Mesothelial cell of epicardium (in vitro differentiated cells): ENCODE data around the gene RNASEH2B. TPM values are rescaled to one million over a fixed set of nuclear protein-coding genes. Genes with fewer than 3 reads are reported as not detected.

Experiments
- DNase-seq, 2 experiments: peaks; one replicate each; pipeline ENCODE4 v3.0.0; 2021; ENCODE audit warnings: low spot score in 2 of 2; ENCODE audit not compliant: unreplicated experiment in 2 of 2
- H3K27ac Mint-ChIP-seq: 2 replicates; pipeline ENCODE4 v1.8.0; 2021; ENCODE audit warnings: mixed read lengths
- H3K27me3 Mint-ChIP-seq: 2 replicates; pipeline ENCODE4 v1.8.0; 2021; ENCODE audit warnings: low read depth, mixed read lengths
- H3K36me3 Mint-ChIP-seq: 2 replicates; pipeline ENCODE4 v1.8.0; 2021; ENCODE audit warnings: mixed read lengths
- H3K4me1 Mint-ChIP-seq: 2 replicates; pipeline ENCODE4 v1.8.0; 2021; ENCODE audit warnings: mixed read lengths
- H3K4me3 Mint-ChIP-seq: 2 replicates; pipeline ENCODE4 v1.8.0; 2021; ENCODE audit warnings: mild to moderate bottlenecking, moderate library complexity, mixed read lengths
- H3K9me3 Mint-ChIP-seq: 2 replicates; pipeline ENCODE4 v1.8.0; 2021; ENCODE audit warnings: mixed read lengths
- total RNA-seq: library from RNA; stranded (reverse); gene quantifications from 3 replicates; pipeline ENCODE4 v1.2.1, GENCODE V29; 2021
- TF ChIP-seq, protein P1 (sequence below): fragments of 200-600 bp; sonication (generic); IDR thresholded peaks from one replicate; pipeline ENCODE4 v1.5.0; 2021; ENCODE audit warnings: antibody characterized with exemption; ENCODE audit not compliant: unreplicated experiment

RNASEH2B gene
- total RNA-seq, 1 donor from 2014 or later = 47.4 TPM

DNA sequence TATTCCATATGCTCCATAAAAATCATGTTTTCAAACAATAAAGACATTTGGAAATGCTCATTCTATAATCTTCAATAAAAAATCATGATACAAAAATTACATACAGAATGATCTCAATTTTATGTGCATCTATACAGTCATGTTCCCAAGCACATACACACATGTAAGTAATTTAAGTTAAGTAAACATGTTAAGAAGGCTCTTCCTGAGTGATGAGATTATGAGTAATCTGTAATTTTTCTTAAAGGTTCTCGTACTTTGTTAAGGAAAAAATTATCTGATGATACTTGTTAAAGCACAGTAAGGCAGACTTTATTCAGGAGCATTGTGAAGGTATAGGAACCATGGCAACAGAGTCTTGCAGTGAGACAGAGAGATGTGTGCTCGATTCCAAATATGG lies 36.1 kb upstream of the RNASEH2B start:
- H3K4me1 Mint-ChIP-seq = peaks cover 7% of the 10 kb centered on the region

DNA sequence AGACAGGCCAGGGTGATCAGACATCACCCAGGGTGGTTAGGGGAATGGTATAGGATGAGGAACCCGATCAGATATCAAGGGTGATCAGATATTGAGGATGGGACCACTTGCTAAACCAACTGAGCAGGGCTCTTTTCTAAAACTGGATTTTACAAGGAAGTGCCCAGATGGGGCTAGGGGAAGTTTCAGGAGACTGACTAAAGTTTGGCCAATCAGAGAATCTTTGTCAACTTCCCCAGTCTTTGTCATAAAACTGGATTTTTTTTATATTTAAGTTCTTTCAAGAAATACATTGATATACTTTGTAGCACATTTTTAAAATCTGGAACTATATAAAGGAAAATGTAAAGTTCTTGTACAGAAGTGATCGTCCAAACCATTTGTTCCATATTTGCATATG lies 35.6 kb upstream of the RNASEH2B start:
- no peak overlapping the region for H3K27ac Mint-ChIP-seq
- H3K36me3 Mint-ChIP-seq = peaks cover 2% of the 10 kb centered on the region
- H3K4me3 Mint-ChIP-seq = no peak overlapping the region
- TF ChIP-seq, protein P1, sequence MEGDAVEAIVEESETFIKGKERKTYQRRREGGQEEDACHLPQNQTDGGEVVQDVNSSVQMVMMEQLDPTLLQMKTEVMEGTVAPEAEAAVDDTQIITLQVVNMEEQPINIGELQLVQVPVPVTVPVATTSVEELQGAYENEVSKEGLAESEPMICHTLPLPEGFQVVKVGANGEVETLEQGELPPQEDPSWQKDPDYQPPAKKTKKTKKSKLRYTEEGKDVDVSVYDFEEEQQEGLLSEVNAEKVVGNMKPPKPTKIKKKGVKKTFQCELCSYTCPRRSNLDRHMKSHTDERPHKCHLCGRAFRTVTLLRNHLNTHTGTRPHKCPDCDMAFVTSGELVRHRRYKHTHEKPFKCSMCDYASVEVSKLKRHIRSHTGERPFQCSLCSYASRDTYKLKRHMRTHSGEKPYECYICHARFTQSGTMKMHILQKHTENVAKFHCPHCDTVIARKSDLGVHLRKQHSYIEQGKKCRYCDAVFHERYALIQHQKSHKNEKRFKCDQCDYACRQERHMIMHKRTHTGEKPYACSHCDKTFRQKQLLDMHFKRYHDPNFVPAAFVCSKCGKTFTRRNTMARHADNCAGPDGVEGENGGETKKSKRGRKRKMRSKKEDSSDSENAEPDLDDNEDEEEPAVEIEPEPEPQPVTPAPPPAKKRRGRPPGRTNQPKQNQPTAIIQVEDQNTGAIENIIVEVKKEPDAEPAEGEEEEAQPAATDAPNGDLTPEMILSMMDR = no peak
- DNase-seq = no peak
- H3K9me3 Mint-ChIP-seq = peaks cover 12% of the 10 kb centered on the region
- H3K27me3 Mint-ChIP-seq = peaks cover 5% of the 10 kb centered on the region
- peaks cover 7% of the 10 kb centered on the region for H3K4me1 Mint-ChIP-seq

More for the DNA sequence above, 36.1 kb upstream of the RNASEH2B start:
- TF ChIP-seq, protein P1 = no peak
- no peak overlapping the region for H3K27ac Mint-ChIP-seq
- DNase-seq = no peak
- no peak overlapping the region for H3K4me3 Mint-ChIP-seq
- peaks cover 12% of the 10 kb centered on the region for H3K9me3 Mint-ChIP-seq
- H3K27me3 Mint-ChIP-seq = peaks cover 5% of the 10 kb centered on the region
- peaks cover 2% of the 10 kb centered on the region for H3K36me3 Mint-ChIP-seq

GRCh38 chr13:50882816-50883435 lies 26.7 kb upstream of the RNASEH2B start:
- Mint-ChIP-seq H3K36me3 (peaks cover 3% of the 10 kb centered on the region), H3K4me1 (no peaks in the 10 kb centered on the region), H3K27ac (no peak overlapping the region), H3K4me3 (no peak overlapping the region), H3K27me3 (no peaks in the 10 kb centered on the region), H3K9me3 (peaks cover 13% of the 10 kb centered on the region)
- DNase-seq = no peak
- TF ChIP-seq, protein P1 = no peak

- peaks cover 2% of the 10 kb centered on the region for H3K27me3 Mint-ChIP-seq
- H3K4me1 Mint-ChIP-seq = no peaks in the 10 kb centered on the region
- TF ChIP-seq, protein P1 = no peak
- DNase-seq = no peak
- H3K36me3 Mint-ChIP-seq = peaks cover 3% of the 10 kb centered on the region
- H3K4me3 Mint-ChIP-seq = no peak overlapping the region
- H3K27ac Mint-ChIP-seq = no peak overlapping the region
- H3K9me3 Mint-ChIP-seq = peaks cover 13% of the 10 kb centered on the region
These were observed 25.9 kb upstream of the RNASEH2B start for GRCh38 chr13:50883728-50884127.

DNA sequence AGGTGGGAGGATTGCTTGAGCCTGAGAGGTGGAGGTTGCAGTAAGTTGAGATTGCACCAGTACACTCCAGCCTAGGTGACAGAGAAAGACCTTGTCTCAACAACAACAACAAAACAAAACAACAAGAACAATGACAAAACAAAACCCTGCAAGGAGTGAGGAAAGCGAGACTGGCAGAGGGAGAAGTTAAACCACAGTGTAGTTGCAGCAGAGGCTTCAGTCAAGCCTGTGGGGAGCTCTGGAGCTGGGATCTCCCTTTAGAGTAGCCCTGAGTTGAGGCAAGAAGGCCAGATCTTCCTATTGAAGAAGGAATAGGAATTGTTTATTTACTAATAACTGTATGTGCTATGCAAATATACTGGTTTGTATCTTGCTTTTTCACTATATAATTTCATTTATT lies 25.3 kb upstream of the RNASEH2B start:
- DNase-seq = no peak
- H3K4me1 Mint-ChIP-seq = no peaks in the 10 kb centered on the region
- no peak overlapping the region for H3K27ac Mint-ChIP-seq
- H3K4me3 Mint-ChIP-seq = no peak overlapping the region
- H3K9me3 Mint-ChIP-seq = peaks cover 13% of the 10 kb centered on the region
- peaks cover 2% of the 10 kb centered on the region for H3K27me3 Mint-ChIP-seq
- H3K36me3 Mint-ChIP-seq = peaks cover 3% of the 10 kb centered on the region
- TF ChIP-seq, protein P1 = no peak
